Osteocyte (in vitro differentiated cells): Measurements from ENCODE around the gene RABAC1. TPM values are rescaled to one million over a fixed set of nuclear protein-coding genes. Genes with fewer than 3 reads are reported as not detected.

Experiments used
- DNase-seq: peaks from one replicate; pipeline ENCODE4 v3.0.0; 2021; ENCODE audit warnings: mixed read lengths; ENCODE audit not compliant: unreplicated experiment; ENCODE audit errors: extremely low spot score
- H3K27ac Mint-ChIP-seq: one replicate; pipeline ENCODE4 v1.8.0; 2021; ENCODE audit warnings: mild to moderate bottlenecking, mixed read lengths; ENCODE audit not compliant: unreplicated experiment
- H3K27me3 Mint-ChIP-seq: one replicate; pipeline ENCODE4 v1.8.0; 2021; ENCODE audit warnings: mixed read lengths; ENCODE audit not compliant: unreplicated experiment
- H3K36me3 Mint-ChIP-seq: one replicate; pipeline ENCODE4 v1.8.0; 2021; ENCODE audit warnings: mixed read lengths; ENCODE audit not compliant: unreplicated experiment
- H3K4me1 Mint-ChIP-seq: one replicate; pipeline ENCODE4 v1.8.0; 2021; ENCODE audit warnings: mixed read lengths; ENCODE audit not compliant: unreplicated experiment
- H3K4me3 Mint-ChIP-seq: one replicate; pipeline ENCODE4 v1.8.0; 2021; ENCODE audit warnings: mild to moderate bottlenecking, moderate library complexity, mixed read lengths; ENCODE audit not compliant: unreplicated experiment
- H3K9me3 Mint-ChIP-seq: one replicate; pipeline ENCODE4 v1.8.0; 2021; ENCODE audit warnings: mixed read lengths; ENCODE audit not compliant: unreplicated experiment
- CTCF ChIP-seq: fragments of 200-600 bp; sonication (generic); IDR thresholded peaks from 2 replicates; pipeline ENCODE4 v1.5.0; 2021; ENCODE audit warnings: antibody characterized with exemption, mild to moderate bottlenecking, moderate library complexity
- total RNA-seq: library from RNA; stranded (reverse); gene quantifications from 2 replicates; pipeline ENCODE4 v1.2.1, GENCODE V29; 2021

The RABAC1 gene
- total RNA-seq, 1 donor from 2014 or later, result 268 TPM

DNA sequence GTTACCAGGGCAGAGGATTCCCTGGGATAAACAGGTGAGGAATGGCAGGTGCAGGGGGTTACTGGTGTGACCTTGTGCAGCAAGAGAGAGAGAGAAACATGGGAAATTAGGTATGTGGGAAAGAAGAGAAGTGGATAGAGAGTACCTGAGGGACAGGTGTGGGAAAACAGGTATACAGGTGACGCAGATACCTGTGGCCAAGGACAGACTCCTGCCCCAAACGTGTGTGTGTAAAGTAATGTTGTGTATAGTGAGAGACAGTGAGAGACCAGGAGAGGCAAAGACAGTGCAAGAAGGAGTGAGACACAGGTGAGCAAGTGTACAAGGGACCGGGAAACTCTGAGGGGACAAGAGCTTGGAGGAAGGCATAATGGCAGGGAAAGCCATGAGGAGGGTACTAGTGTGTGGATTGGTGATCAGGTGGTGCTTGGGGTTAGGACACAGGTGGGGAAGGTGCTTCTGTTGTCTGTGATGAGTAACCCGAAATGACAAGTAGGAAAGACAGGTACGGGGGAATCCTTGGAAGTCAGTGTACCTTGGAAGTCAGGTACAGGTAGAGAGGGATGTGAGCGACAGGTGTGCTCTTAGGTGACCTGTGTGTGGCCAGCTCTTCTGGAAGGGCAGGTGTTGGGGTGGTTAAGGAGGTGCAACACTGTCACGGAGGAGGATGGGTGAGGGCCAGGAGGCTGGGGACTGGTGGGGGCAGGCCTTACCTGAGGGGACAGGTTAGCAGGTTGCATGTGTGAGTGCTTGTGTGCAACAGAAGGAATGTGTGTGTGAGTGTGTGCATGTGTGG is 33.7 kb downstream of the RABAC1 start:
- no peaks in the 10 kb centered on the region for H3K9me3 Mint-ChIP-seq
- H3K4me3 Mint-ChIP-seq, result no peak overlapping the region
- no peak for TF ChIP-seq CTCF
- peaks cover 9% of the 10 kb centered on the region for H3K4me1 Mint-ChIP-seq
- peaks cover 30% of the 10 kb centered on the region for H3K27me3 Mint-ChIP-seq
- H3K27ac Mint-ChIP-seq, result no peak overlapping the region
- H3K36me3 Mint-ChIP-seq, result no peaks in the 10 kb centered on the region
- no peak for DNase-seq

DNA sequence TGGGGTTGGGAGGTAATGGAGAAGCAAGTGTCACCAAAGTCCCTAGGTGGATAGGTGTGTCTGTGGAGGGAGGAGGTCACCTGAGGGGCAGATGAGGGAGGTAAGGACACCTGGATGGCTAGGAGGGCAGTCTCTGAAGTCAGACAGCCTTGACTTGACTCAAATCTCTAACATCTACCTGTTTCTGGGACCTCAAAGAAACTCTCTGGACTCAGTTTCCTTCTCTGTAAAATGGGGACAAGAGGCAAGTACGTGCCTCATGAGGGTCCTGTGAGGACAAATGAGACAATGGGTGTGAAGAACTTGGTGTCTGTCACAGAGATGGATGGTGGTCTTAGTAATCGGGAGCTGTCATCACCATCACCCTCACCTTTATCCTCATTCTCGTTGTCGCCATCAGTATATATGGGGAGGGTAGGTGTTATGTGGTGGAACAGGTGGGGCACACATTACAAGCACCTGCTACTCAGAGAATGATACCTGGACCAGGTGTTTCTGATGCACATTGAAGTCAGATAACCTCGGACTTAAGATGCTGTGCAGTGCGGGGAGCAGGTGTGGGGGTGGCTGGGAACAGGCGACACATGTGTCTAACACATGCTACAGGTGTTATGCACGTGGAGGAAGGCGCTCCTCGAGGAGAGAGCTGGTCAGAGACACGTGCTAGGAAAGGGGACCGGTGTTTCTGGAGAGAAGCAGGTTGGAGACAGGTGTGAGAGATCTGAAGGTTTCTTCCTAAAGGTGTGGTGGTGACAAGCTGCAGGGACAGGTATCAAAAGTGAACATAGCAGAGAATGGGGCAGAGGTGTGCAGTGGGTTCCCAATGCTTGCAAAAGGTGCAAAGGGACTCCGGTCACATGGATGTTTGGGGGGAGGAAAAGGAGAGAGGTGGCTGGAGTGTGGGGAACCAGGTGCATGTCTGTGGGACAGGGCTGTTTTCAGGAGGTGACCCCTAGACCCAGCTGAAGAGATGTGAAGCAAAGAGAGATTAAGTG is 34.7 kb downstream of the RABAC1 start:
- Mint-ChIP-seq H3K36me3 (no peaks in the 10 kb centered on the region), H3K27ac (no peak overlapping the region), H3K27me3 (peaks cover 22% of the 10 kb centered on the region), H3K4me3 (no peak overlapping the region), H3K4me1 (peaks cover 9% of the 10 kb centered on the region), H3K9me3 (no peaks in the 10 kb centered on the region)
- TF ChIP-seq CTCF, result no peak
- no peak for DNase-seq

- H3K36me3 Mint-ChIP-seq, result no peaks in the 10 kb centered on the region
- no peak overlapping the region for H3K4me3 Mint-ChIP-seq
- H3K27me3 Mint-ChIP-seq, result peaks cover 14% of the 10 kb centered on the region
- peaks cover 2% of the 10 kb centered on the region for H3K4me1 Mint-ChIP-seq
- no peaks in the 10 kb centered on the region for H3K9me3 Mint-ChIP-seq
- TF ChIP-seq CTCF, result no peak
- no peak for DNase-seq
- no peak overlapping the region for H3K27ac Mint-ChIP-seq
These were observed 35.9 kb downstream of the RABAC1 start for GRCh38 chr19:41923045-41923788.

- Mint-ChIP-seq H3K27me3 (peaks cover 14% of the 10 kb centered on the region), H3K4me1 (no peaks in the 10 kb centered on the region), H3K27ac (no peak overlapping the region), H3K4me3 (no peak overlapping the region), H3K36me3 (no peaks in the 10 kb centered on the region), H3K9me3 (no peaks in the 10 kb centered on the region)
- TF ChIP-seq CTCF, result no peak
- DNase-seq, result no peak
These were observed 36.5 kb downstream of the RABAC1 start for GRCh38 chr19:41922585-41922984.
